KBM-7 (cell line): ENCODE data around the gene TMEM117.

Experiments used
- DNase-seq: peaks from one replicate; pipeline ENCODE4 v3.0.0-alpha.2; 2015
- in situ Hi-C: fragments of 300-500 bp; cut with MboI; formaldehyde crosslinking; loops from 2 replicates; pipeline ENCODE4 v1.14.3; 2020; ENCODE audit warnings: low sequenced_read_pairs, low pct_unique_long_range_greater_than_20kb, mixed read lengths

The TMEM117 gene

GRCh38 chr12:44046732-44047417 lies 211.0 kb downstream of the TMEM117 start:
- DNase-seq = no peak
- in situ Hi-C loops = no loop called here

GRCh38 chr12:44052554-44052953 lies 216.7 kb downstream of the TMEM117 start:
- in situ Hi-C loops = no loop called here
- no peak for DNase-seq

GRCh38 chr12:44053549-44054127 lies 217.8 kb downstream of the TMEM117 start:
- no peak for DNase-seq
- in situ Hi-C loops = no loop called here

GRCh38 chr12:44054281-44054680 lies 218.4 kb downstream of the TMEM117 start:
- DNase-seq = no peak
- in situ Hi-C loops = no loop called here

- no peak for DNase-seq
- in situ Hi-C loops = no loop called here
Observed at GRCh38 chr12:44058366-44058765, 222.5 kb downstream of the TMEM117 start.

GRCh38 chr12:44059476-44059875 lies 223.6 kb downstream of the TMEM117 start:
- in situ Hi-C loops = no loop called here
- DNase-seq = no peak

GRCh38 chr12:44063671-44064070 lies 227.8 kb downstream of the TMEM117 start:
- no peak for DNase-seq
- in situ Hi-C loops = no loop called here

- in situ Hi-C loops = no loop called here
- DNase-seq = no peak
Observed at GRCh38 chr12:44076871-44077270, 241.0 kb downstream of the TMEM117 start.

GRCh38 chr12:44077294-44077693 lies 241.4 kb downstream of the TMEM117 start:
- in situ Hi-C loops = no loop called here
- no peak for DNase-seq

- in situ Hi-C loops = no loop called here
- no peak for DNase-seq
Observed at GRCh38 chr12:44078273-44078672, 242.4 kb downstream of the TMEM117 start.

- DNase-seq = no peak
- in situ Hi-C loops = no loop called here
Observed at GRCh38 chr12:44088647-44089046, 252.8 kb downstream of the TMEM117 start.

- in situ Hi-C loops = no loop called here
Observed at GRCh38 chr12:44091948-44092606, 256.2 kb downstream of the TMEM117 start.

GRCh38 chr12:44098786-44099185 lies 262.9 kb downstream of the TMEM117 start:
- in situ Hi-C loops = no loop called here
- no peak for DNase-seq

More at GRCh38 chr12:44091948-44092606, 256.2 kb downstream of the TMEM117 start:
- no peak for DNase-seq

- DNase-seq = no peak
- in situ Hi-C loops = no loop called here
Observed at GRCh38 chr12:44099486-44099885, 263.6 kb downstream of the TMEM117 start.

- in situ Hi-C loops = no loop called here
- DNase-seq = no peak
Observed at GRCh38 chr12:44100264-44100663, 264.4 kb downstream of the TMEM117 start.

- in situ Hi-C loops = no loop called here
- no peak for DNase-seq
Observed at GRCh38 chr12:44101475-44101874, 265.6 kb downstream of the TMEM117 start.

GRCh38 chr12:44114906-44115305 lies 279.0 kb downstream of the TMEM117 start:
- no peak for DNase-seq
- in situ Hi-C loops = no loop called here

GRCh38 chr12:44117337-44117736 lies 281.5 kb downstream of the TMEM117 start:
- DNase-seq = no peak
- in situ Hi-C loops = no loop called here

- DNase-seq = no peak
- in situ Hi-C loops = no loop called here
Observed at GRCh38 chr12:44118946-44119345, 283.1 kb downstream of the TMEM117 start.

GRCh38 chr12:44126806-44127205 lies 290.9 kb downstream of the TMEM117 start:
- in situ Hi-C loops = no loop called here
- no peak for DNase-seq
